ENCODE data around the gene TTLL8. TPM values are rescaled to one million over a fixed set of nuclear protein-coding genes. Genes with fewer than 3 reads are reported as not detected.

The TTLL8 gene
- polyA plus RNA-seq, 1 experiment, result not detected

DNA sequence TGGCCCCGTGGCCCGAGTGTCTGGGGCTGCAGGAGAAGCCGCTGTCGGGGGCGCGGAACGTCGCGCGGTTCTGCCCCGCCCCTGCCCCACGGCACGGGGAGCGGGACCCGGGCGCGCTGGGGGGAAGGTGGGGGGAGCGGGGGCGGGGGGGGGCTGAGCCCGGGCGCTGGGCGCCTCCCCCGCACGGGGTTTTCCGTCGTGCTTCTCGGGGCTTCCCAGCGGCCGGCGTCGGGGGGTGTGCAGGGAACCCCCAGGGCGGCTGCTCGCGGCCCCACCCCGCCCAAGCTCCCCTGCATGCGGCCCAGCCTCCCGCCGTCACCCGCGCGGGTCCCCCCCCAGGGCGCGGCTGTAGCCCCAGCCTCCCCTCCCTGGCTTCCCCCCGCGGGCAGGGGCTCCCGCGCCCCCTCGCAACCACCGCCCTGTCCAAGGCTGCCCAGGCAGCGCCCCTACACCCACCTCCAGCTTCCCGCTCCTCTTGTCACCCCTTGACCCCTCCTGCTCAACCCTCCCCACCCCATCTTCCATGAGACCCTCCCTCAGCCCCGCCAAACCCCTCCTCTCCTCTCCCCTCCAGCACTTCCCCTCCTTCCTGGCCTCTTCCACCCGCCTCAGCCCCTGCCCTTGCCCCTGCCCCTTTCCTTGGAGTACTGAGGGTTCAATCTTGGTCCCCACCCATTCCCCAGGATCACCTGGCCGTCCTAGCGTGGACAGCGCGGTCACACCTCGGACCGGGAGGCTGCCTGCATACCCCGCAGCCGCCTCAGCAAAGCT is 47.2 kb downstream of the TTLL8 start:
- Histone ChIP-seq H3K9me3 (ENCODE audit: control insufficient read depth, insufficient read depth, low read length) (no peaks in the 10 kb centered on the region; the same call in 1 of the 2 replicates), H3K27me3 (ENCODE audit: control insufficient read depth, insufficient read depth, low read length) (peaks cover 58% of the 10 kb centered on the region), H3K4me3 (ENCODE audit: low read depth, low read length) (no peak overlapping the region), H3K27ac (ENCODE audit: low read depth, low read length) (no peak overlapping the region)
- DNase-seq (ENCODE audit: low read depth, low spot score), result no peak
- ChIA-PET CTCF (no interaction called here), POLR2A (no interaction called here)
- TF ChIP-seq, protein P1, sequence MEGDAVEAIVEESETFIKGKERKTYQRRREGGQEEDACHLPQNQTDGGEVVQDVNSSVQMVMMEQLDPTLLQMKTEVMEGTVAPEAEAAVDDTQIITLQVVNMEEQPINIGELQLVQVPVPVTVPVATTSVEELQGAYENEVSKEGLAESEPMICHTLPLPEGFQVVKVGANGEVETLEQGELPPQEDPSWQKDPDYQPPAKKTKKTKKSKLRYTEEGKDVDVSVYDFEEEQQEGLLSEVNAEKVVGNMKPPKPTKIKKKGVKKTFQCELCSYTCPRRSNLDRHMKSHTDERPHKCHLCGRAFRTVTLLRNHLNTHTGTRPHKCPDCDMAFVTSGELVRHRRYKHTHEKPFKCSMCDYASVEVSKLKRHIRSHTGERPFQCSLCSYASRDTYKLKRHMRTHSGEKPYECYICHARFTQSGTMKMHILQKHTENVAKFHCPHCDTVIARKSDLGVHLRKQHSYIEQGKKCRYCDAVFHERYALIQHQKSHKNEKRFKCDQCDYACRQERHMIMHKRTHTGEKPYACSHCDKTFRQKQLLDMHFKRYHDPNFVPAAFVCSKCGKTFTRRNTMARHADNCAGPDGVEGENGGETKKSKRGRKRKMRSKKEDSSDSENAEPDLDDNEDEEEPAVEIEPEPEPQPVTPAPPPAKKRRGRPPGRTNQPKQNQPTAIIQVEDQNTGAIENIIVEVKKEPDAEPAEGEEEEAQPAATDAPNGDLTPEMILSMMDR (IDR thresholded peaks at IDR 0.05; ENCODE audit: low read depth, low read length), result no peak

DNA sequence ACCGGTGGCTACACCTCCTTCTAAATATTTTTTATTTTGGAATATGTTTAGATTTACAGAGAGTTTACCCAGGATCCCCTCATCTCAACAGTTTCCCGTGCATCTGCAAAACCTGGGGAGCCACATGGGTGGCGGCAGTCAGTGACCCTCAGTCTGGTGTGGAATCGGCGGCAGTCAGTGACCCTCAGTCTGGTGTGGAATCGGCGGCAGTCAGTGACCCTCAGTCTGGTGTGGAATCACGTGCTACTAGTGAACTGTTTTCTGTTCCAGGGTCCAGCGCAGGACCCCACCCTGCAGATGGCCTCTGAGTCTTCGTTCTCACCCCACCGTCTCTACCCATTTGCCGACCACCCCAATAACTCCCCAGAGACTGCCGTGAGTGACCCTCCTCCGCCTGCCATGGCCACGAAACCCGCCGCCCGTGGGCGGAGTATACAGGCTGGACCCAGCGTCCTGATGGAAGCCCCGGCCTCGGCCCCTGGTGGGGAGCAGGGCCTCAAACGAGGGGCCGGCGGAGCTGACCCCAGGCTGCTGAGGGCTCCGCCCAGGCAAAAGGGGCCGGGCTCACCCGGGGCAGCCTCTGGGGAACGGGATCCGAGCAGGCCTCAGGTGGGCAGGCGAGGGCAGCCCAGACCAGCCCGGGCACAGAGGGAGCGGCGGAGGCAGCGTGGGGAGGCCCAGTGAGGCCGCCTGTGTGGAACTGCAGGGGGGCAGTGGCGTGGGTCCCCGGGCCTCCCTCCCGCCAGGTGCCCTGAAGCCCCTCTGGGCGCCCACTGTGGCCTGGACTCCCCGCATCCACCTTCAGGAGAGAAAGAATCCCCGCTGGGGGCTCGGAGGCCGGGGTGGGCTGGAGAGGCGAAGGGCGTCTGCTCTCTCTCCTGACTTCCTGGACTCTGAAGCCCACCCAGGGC is 48.1 kb downstream of the TTLL8 start:
- TF ChIP-seq, protein P1 (IDR thresholded peaks at IDR 0.05; ENCODE audit: low read depth, low read length), result no peak
- POLR2A ChIA-PET, result no interaction called here
- H3K27me3 ChIP-seq (ENCODE audit: control insufficient read depth, insufficient read depth, low read length), result peaks cover 56% of the 10 kb centered on the region
- no peak overlapping the region for H3K27ac ChIP-seq (ENCODE audit: low read depth, low read length)
- H3K9me3 ChIP-seq (ENCODE audit: control insufficient read depth, insufficient read depth, low read length), result no peaks in the 10 kb centered on the region; the same call in 1 of the 2 replicates
- H3K4me3 ChIP-seq (ENCODE audit: low read depth, low read length), result no peak overlapping the region
- CTCF ChIA-PET, result no interaction called here
- DNase-seq (ENCODE audit: low read depth, low spot score), result no peak

DNA sequence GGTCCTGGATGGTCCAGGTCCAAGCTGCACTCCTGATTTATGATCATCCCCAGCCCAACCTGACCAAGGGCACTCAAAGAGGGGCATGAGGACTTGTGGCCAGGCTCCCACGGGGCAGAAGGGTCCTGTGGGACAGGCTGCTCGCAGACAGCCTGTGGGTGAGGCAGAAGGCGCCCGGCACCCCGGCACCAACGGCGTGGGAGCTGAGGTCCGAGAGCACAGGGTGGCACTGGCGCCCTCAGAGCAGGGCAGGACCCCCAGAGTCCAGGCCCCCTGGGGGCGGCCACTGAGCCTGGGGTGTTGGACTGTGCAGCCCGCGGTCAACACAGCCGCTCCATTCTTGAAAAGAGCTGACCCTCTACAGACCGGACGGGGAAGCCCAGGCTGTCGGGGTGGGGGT is 48.8 kb downstream of the TTLL8 start:
- DNase-seq (ENCODE audit: low read depth, low spot score), result no peak
- ChIA-PET POLR2A (no interaction called here), CTCF (no interaction called here)
- Histone ChIP-seq H3K9me3 (ENCODE audit: control insufficient read depth, insufficient read depth, low read length) (no peaks in the 10 kb centered on the region; the same call in 1 of the 2 replicates), H3K27ac (ENCODE audit: low read depth, low read length) (no peak overlapping the region), H3K4me3 (ENCODE audit: low read depth, low read length) (no peak overlapping the region), H3K27me3 (ENCODE audit: control insufficient read depth, insufficient read depth, low read length) (peaks cover 51% of the 10 kb centered on the region)
- TF ChIP-seq, protein P1 (IDR thresholded peaks at IDR 0.05; ENCODE audit: low read depth, low read length), result no peak

DNA sequence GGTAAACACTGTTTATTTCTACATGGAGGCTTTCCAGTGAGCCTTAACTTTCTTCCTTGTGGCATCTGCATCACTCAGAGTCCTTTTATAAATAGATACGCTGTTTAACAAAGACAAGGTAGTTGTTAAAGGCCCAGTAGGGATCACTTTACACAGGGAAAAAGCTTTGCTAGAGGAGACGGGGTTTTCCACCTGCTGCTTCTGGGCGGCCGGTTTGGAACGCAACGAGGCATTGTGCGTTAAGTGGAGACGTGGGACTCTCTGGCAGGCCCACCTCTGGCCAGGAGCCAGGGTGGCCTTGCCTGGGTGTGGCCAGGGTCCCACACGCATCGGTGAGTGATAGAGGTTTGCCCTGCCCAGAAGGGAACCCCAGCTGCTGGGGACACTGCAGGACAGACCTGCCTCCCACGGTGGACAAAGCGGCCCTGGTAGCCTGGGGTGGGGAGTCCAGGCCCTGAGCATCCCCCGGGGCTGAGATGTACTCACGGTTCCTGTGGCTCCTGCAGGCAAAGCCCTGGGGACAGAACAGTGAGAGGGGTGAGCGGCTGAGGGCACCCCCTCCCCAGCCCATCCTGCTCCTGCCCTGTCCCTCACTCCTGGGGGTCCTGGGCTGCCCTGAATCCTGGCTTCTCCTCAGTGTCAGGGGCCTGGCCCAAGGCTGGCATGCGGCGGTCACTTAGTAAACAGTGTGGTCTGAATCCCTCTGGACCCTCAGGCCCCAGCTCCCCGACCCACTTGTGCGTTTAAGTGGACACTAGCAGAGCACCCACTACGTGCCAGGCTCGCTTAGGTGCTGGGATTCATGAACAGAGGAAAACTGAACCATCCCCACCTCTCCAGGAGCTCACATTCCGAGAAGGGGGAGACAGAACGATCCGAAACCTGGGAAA is 49.7 kb downstream of the TTLL8 start:
- TF ChIP-seq, protein P1 (IDR thresholded peaks at IDR 0.05; ENCODE audit: low read depth, low read length), result no peak
- H3K27ac ChIP-seq (ENCODE audit: low read depth, low read length), result no peak overlapping the region
- no peak overlapping the region for H3K4me3 ChIP-seq (ENCODE audit: low read depth, low read length)
- ChIA-PET CTCF (no interaction called here), POLR2A (no interaction called here)
- no peaks in the 10 kb centered on the region; the same call in 1 of the 2 replicates for H3K9me3 ChIP-seq (ENCODE audit: control insufficient read depth, insufficient read depth, low read length)
- peaks cover 45% of the 10 kb centered on the region for H3K27me3 ChIP-seq (ENCODE audit: control insufficient read depth, insufficient read depth, low read length)
- no peak for DNase-seq (ENCODE audit: low read depth, low spot score)
